GM19372 (cell line): ENCODE measurements around the gene HYKK.
"Not testable (repeated sequence)": the region's sequence is repeated elsewhere in the genome, so short reads cannot be mapped to it uniquely, and the experiment has no call there.

Experiments used
- ATAC-seq: cut with Tn5 transposase; IDR thresholded peaks from one replicate; pipeline ENCODE4 v1.9.1; 2021; ENCODE audit warnings: mild to moderate bottlenecking, low read depth, moderate library complexity; ENCODE audit not compliant: unreplicated experiment

The HYKK gene, protein sequence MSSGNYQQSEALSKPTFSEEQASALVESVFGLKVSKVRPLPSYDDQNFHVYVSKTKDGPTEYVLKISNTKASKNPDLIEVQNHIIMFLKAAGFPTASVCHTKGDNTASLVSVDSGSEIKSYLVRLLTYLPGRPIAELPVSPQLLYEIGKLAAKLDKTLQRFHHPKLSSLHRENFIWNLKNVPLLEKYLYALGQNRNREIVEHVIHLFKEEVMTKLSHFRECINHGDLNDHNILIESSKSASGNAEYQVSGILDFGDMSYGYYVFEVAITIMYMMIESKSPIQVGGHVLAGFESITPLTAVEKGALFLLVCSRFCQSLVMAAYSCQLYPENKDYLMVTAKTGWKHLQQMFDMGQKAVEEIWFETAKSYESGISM

DNA sequence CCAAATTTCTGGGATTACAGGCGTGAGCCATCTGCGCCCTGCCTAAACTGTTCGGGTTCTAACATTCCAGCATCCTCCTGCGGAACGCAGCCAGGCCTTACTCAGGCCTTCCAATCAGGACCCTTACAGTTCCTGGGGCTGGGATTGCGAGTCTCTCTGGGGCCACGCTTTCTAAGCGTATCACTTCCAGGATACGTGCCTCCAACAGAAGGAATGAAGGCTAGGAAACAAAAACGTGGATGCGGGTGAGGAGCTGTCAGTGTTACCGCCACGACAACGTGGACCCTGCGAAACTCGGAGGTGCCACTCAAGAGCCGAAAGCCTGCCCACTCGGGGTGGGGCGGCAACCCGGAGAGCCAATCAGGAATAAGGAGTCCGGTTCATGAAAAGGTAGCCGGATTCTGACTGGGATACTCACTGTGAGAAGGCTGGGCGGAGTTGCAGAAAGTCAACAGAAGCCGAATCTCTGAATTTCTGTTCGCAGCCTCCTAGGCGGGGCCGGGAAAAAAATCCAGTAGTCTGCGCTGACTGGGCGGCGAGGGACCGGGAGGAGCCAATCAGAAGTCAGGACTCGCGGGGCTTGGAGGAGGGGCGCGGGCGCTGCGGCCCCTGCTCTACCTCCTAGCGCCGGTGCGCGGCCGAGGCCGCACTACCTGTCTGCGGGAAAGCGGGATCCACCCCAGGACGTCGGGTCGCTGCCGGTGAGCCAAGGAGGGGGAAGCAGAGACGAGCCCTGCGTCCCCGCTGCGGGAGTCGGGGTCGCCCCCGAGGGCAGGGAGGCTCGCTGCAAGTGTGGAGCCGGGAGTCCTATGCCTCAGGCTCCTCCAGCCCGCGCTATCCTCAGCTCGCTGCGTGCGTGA lies at the start of gene HYKK:
HYKK (plus strand) TSS at position 607 of the 860 bp plus-strand sequence. CDS start 5,512 bp downstream, outside the sequence.
- ATAC-seq = peak; percentile 82

DNA sequence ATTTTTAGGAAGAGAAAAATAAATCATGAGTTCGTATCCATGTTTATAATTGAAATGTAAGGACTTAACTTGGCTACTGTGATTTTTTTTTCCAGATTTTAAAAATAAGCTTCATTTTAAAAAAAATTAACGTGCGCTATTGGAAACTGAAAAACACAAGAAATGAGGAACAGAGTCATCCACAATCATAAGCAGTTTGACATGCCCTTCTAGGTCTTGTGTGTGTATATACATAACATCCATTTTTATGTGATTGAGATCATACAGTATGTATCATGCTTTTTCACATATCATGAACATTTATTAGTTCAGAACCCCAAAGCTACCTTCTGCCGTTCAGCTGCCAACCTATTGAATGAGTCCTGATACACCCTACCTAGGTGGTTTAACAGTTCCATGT lies 46.6 kb upstream of the HYKK start:
- ATAC-seq = no peak

DNA sequence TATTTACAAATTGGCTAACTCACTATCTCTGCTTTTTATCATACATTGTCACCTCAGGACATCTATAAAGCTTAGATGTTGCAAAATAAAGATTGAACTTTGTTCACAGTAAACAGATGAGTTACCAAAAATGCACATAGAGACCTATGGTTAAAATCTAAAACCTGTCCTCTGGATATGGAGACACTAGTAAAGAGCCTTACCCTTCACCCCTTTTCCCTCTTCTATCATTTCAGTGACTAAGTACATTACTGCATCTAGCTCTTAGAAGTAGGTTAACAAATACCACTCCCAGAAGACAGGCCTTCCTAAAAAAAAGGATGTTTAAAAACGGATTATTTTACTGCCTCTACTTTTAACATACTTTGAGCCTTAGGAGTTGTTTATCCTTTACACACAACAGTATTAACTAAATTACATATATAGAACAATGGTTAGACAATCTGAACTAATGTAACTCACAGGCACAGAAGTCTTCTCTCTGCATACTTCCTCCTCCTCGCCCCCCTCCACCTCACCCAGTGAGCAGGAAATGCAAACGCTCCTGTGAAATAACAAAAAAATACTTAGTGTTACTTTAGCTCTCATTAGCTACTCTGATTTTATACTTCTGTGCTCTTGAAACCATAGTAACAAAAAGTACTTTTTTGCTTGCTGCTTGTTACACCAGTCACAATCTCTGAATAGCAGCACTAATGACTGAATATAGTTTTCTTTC lies 46.0 kb upstream of the HYKK start:
- no peak for ATAC-seq

DNA sequence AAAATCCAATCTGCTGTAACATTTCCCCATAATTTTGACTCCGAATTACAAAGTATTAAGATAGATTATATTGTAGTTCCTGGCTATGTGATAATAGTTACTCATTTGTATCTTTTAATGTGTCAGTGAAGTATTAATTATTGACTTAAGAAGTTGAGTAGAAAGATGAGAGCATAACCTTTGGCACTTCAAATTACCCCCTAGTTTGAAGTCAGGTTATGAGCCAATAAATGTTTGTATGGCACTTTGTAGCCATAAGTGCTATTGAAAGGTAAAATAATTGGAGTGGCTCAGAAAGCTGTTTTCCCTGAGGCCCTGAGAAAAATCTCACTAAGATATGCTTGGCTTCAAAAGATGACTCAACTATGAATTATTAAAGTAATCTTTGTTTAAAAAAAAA lies 38.3 kb upstream of the HYKK start:
- no peak for ATAC-seq

DNA sequence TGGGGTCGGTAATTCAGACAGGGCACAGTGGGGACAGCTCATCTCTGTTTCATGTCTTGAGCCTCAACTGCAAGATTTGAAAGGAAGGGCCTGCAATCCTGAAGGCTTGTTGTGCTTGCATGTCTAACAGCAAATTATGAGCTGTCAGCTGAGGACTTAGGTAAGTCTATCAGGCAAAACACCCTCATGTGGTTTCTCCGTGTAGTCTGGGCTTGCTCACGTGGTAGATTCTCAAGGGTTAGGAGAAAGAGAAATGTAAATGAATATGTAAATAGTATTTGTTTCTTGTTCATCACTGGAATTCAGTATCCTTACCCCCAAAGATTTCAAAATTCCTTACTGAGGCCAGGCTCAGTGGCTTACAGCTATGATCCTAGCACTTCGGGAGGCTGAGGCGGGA lies 30.1 kb upstream of the HYKK start:
- ATAC-seq = no peak

DNA sequence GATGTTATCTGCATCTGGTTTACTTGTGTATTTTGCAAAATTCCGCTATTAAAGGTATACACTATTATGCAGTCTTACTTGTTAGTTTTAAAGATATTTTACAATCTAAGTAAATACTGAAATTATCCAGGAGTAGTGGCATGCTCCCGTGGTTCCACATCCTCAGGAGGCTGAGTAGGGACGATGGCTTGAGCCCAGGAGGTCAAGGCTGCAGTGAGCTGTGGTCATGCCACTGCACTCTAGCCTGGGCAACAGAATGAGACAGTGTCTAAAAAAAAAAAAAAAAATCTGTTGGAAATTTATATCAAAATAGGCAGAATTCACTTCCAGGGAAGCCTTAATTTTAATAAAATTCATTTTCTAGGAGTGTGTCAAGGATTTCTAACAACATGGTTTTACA lies 27.7 kb upstream of the HYKK start:
- no peak for ATAC-seq

DNA sequence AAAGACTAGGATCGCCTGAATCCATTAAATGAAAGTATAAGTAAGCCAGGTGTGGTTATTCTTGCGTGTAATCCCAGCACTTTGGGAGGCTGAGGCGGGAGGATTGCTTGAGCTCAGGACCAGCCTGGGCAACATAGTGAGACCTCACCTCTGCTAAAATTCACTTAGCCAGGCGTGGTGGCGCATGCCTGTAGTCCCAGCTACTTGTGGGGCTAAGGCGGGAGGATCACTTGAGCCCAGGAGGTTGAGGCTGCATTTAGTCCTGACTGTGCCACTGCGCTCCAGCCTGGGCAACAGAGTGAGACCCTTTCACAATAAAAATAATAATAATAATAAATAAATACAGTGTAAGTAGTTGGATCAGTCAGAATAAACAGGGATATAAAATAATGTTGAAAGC lies 25.5 kb upstream of the HYKK start:
- ATAC-seq = no peak

DNA sequence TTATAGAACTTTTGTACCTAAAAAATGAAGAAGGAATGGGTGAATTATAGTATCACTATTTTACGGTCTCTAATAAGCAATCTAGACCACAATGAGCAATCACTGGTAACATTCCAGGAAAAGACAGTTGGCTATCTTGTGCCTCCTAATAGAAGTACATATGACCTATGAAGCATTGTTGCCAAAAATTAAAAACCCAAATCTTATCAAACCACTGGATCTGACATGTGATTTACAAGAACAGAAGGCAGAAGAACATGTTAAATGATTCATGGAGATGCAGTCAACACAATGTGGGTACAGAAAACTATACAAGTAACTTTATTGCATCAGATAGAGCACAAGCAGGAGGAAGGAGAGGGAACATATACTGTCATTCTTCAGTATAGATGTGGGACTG lies 14.5 kb upstream of the HYKK start:
- ATAC-seq = no peak

DNA sequence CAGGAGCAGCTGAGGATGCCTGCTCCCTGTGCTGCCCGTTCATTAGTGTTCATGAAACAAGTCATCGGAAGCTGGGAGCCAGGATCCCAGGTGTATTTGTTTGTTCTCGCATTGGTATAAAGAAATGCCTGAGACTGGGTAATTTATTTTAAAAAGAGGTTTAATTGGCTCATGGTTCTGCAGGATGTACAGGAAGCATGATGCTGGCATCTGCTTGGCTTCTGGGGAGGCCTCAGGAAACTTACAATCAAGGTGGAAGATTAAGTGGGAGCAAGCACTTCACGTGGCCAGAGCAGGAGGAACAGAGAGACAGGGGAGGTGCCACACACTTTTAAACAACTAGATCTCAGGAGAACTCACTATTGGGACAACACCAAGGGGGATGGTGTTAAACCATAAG lies 5.5 kb upstream of the HYKK start:
- no peak for ATAC-seq

DNA sequence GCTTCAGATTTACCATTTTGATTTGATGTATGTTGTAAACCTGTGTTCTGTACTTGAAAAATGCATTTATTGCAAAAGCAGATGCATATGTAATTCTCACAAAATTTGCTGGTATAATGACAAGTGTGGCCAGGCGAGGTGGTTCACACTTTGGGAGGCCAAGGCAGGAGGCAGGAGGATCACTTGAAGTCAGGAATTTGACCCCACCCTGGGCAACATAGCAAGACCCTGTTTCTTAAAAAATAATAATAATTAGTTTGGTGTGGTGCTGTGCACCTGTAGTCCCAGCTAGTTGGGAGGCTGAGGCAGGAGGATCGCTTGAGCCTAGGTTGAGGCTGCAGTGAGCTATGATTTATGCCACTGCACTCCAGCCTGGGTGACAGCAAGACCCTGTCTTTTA lies 4.7 kb upstream of the HYKK start:
- no peak for ATAC-seq

DNA sequence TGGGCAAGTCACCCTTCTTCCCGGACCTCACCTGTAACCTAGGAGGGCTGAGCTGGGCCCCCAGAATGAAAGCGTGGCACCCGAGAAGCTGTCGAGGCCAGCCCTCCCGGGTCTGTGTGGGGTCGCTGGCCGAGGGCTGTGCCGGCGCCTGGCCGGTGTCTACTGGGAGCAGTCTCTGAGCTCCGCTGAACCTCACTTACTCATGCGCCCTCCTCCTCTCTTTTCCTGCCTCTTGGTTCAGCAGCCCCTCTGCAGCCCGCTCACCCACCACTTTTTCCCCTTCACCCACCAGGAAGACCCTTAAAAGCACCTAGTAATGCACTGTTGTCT lies 419 bp downstream of the HYKK start:
- ATAC-seq = no peak

DNA sequence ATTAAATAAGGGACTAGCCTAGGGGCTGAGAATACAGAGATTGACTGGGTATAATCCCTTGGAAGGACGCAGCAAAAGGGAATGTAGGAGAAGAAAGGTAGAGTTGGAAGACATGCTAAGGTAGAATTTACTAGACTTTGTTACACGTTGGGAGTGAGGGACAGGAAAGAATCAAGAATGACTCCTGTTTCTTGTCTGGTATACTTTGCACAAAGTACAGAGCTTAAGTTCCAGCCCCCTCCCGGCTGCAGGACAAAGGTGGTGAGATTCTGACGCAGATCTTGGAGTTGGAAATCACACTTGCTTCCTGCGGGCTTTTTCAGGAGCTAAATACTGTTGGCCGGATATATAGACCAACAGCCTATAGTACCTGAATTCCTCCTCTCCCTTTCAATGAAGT lies 895 bp downstream of the HYKK start:
- no peak for ATAC-seq

DNA sequence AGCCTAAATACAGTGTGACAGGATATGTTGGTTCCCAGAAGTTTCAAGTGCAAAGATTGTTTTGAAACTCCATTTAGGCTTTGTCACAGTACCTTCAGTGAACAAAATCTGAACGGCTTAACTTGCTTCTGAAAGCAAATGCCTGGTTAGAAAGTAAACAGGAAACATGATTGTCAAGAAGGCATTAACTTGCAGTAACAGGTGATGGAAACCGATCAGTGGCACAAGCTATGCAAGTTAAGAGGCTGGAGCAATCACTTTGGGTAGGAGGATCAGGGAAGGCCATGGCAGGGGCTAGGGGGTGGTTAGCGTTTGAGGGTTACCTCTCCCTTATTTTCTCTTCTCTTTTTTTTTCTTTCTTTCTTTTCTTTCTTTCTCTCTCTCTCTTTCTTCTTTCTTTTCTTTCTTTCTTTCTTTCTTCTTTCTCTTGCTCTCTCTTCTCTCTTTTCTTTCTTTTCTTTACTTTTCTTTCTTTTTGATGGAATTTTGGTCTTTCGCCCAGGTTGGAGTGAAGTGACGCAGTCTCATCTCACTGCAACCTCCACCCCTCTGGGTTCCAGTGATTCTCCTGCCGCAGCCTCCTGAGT lies 2.4 kb downstream of the HYKK start:
- ATAC-seq = no peak

DNA sequence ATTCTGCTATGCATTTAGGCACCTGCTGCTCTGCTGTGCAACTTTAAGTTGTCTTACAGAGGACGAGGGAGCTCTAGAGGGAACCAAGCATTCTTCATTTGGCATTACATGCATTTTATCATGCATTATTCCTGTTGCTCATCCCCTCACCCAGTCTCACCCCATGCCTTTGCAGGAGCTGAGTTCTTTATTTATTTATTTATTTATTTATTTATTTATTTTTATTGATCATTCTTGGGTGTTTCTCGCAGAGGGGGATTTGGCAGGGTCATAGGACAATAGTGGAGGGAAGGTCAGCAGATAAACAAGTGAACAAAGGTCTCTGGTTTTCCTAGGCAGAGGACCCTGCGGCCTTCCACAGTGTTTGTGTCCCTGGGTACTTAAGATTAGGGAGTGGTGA lies 12.7 kb downstream of the HYKK start:
- not testable (repeated sequence) for ATAC-seq

DNA sequence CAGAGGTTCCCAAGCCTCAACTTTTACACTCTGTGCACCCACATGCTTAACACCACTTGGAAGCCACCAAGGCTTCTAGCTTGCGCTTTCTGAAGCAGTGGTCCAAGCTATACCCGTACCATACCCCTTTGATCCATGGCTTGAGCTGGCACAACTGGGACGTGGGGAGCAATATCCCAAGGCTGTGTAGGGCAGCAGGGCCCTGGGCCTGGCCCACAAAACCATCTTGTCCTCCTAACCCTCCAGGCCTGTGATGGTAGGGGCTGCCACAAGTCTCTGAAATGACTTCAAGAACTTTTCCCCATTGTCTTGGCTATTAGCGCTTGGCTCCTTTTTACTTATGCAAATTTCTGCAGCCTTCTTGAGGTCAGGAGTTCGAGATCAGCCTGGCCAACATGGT lies 16.9 kb downstream of the HYKK start:
- no peak for ATAC-seq

DNA sequence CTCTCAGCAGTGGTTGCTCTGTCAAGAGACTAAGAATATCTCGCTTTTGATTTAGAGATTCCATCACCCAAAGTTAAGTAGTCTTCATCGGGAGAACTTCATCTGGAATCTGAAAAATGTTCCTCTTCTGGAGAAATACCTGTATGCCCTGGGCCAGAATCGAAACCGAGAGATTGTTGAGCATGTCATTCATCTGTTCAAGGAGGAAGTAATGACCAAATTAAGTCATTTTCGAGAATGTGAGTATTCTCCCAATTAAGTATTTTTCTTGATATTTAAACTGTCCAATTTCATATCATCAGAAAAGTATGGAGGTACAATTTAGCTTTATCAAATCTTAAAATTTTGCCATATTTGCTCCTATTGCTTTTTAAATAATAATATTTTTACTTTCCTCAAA lies 19.9 kb downstream of the HYKK start:
- no peak for ATAC-seq

DNA sequence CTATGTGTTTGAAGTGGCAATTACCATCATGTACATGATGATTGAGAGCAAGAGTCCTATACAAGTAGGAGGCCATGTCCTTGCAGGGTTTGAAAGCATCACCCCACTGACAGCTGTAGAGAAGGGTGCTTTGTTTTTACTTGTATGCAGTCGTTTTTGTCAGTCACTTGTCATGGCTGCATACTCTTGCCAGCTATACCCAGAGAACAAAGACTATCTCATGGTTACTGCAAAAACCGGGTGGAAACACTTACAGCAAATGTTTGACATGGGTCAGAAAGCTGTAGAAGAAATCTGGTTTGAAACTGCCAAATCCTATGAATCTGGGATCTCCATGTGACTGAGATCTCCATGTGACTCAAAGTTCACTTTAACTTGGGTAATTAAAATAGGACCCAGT lies 26.0 kb downstream of the HYKK start:
- ATAC-seq = no peak

DNA sequence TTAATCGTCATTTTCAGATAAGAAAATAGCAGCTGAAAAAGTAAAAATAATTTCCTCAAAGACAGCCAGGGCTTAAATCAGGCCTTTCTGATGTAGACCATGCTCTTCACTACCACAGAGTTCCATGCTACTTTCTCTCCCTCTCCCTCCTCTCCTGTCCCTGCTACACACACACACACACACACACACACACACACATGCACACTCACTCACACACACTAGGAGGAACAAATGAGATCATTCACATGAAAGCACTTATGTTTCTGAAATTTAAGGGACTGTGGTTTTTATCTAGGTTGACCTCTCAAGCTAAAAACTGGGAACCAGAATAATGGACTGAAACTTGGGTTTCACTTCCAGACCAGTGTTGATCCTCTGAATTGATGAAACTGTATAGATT lies 28.8 kb downstream of the HYKK start:
- no peak for ATAC-seq

DNA sequence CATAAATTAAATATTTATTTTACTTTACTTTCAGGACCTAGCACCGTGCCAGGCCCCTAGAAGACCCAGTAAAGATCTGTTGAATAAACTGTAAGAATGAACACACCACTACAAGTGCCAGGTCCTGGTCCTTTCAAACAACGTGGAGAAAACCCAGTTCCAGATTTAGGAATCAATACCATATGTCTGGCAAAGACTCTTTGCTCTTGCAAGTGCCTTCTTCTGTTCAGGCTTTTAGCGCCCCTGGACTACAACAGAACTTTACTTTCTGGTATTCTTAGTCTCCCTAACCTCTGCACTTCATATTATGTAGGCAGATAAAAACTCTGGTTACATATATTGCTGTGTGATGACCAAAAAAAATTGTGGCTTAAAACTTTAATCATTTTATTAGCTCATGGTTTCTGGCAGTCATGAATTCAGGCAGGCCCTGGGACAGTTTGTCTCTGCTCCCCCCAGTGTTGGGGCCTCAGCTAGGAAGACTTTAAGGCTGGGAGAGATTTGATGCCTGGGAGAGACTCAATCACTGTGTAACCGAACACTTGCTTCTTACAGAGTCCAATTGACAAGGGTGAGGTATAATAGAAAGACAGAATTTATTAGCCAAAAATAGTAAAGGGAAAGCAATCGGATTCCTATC lies 30.0 kb downstream of the HYKK start:
- no peak for ATAC-seq

DNA sequence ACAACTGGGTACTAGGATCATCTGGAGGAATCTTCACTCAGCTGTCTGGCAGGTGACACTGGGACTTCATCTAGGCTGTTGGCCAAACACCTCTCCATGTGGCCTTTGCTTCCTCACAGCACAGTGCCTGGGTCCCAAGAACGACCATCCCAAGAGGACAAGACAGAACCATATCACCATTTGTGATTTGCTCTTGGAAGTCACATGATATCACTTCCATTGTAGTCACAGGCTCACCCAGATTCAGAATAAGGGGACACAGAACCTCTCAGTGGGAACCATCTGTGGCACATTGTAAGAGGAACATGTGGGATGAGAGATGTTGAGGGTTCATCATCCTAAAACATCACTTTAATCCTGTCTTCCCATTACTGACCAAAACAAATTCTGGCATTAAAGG lies 31.0 kb downstream of the HYKK start:
- no peak for ATAC-seq
